Activated B cell treated with CpG ODN at 0.5 μM for 24 hours (primary cell): ENCODE results near the gene RAPGEF2. TPM values are rescaled to one million over a fixed set of nuclear protein-coding genes. Genes with fewer than 3 reads are reported as not detected.

Experiments
- ATAC-seq: fragments of 200-7000 bp; cut with Tn5 transposase; one replicate; pipeline ENCODE4 v1.10.0; 2021; ENCODE audit warnings: low read depth, mild to moderate bottlenecking, moderate library complexity
- CTCF ChIA-PET: fragments of 350-600 bp; sonication (Branson Sonifier 250); formaldehyde crosslinking; loops from one replicate; lab custom pipeline; 2021; ENCODE audit warnings: antibody characterized with exemption; lab: Charles Lee
- POLR2A ChIA-PET: fragments of 350-600 bp; sonication (Branson Sonifier 250); formaldehyde crosslinking; loops from one replicate; lab custom pipeline; 2021; ENCODE audit warnings: antibody characterized with exemption; lab: Charles Lee
- DNase-seq: peaks from one replicate; pipeline ENCODE4 v3.0.0; 2022
- H3K27ac Mint-ChIP-seq: one replicate; pipeline ENCODE4 v1.8.0; 2020; ENCODE audit warnings: mixed read lengths
- H3K27me3 Mint-ChIP-seq: one replicate; pipeline ENCODE4 v1.8.0; 2021; ENCODE audit warnings: mixed read lengths
- H3K36me3 Mint-ChIP-seq: one replicate; pipeline ENCODE4 v1.8.0; 2021; ENCODE audit warnings: low read depth, mixed read lengths
- H3K4me1 Mint-ChIP-seq: one replicate; pipeline ENCODE4 v1.8.0; 2021; ENCODE audit warnings: mixed read lengths
- H3K4me3 Mint-ChIP-seq: one replicate; pipeline ENCODE4 v1.8.0; 2020; ENCODE audit warnings: mild to moderate bottlenecking, mixed read lengths
- H3K9me3 Mint-ChIP-seq: one replicate; pipeline ENCODE4 v1.8.0; 2020; ENCODE audit warnings: mixed read lengths
- intact Hi-C: fragments of 100-400 bp; cut with micrococcal nuclease; formaldehyde crosslinking; loops from one replicate; pipeline ENCODE4 v1.15.1; 2024
- total RNA-seq: library from RNA; stranded (reverse); gene quantifications from 2 replicates; pipeline ENCODE4 v1.2.3, GENCODE V29; 2022
- TF ChIP-seq, protein P1 (sequence below): fragments of 200-600 bp; IDR thresholded peaks from one replicate; pipeline ENCODE4 v1.8.0; 2022; ENCODE audit warnings: antibody characterized with exemption, mild to moderate bottlenecking

RAPGEF2 gene
- total RNA-seq, 1 donor from 2014 or later, result 22.9 TPM

DNA sequence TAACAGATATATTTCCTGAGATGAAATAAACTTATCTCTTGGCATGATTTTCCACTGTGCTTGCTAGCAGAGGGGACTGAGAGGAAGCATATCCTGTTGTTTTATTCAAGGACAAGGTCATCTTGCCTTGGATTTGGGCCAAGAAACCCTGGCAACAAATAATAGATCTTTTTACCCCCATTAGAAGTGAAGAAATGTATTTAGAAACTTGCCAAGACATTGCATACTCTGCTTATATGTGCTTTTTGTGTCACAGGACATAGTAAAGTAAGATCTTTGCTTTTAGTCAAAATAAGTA lies 170.2 kb downstream of the RAPGEF2 start:
- intact Hi-C loops, result no loop called here
- peaks cover 4% of the 10 kb centered on the region for H3K36me3 Mint-ChIP-seq
- DNase-seq, result no peak
- no peak overlapping the region for H3K27ac Mint-ChIP-seq
- no peak overlapping the region for H3K4me3 Mint-ChIP-seq
- H3K9me3 Mint-ChIP-seq, result no peaks in the 10 kb centered on the region
- POLR2A ChIA-PET, result no interaction called here
- H3K27me3 Mint-ChIP-seq, result no peaks in the 10 kb centered on the region
- peaks cover 7% of the 10 kb centered on the region for H3K4me1 Mint-ChIP-seq
- no peak for ATAC-seq
- CTCF ChIA-PET, result no interaction called here
- TF ChIP-seq, protein P1, sequence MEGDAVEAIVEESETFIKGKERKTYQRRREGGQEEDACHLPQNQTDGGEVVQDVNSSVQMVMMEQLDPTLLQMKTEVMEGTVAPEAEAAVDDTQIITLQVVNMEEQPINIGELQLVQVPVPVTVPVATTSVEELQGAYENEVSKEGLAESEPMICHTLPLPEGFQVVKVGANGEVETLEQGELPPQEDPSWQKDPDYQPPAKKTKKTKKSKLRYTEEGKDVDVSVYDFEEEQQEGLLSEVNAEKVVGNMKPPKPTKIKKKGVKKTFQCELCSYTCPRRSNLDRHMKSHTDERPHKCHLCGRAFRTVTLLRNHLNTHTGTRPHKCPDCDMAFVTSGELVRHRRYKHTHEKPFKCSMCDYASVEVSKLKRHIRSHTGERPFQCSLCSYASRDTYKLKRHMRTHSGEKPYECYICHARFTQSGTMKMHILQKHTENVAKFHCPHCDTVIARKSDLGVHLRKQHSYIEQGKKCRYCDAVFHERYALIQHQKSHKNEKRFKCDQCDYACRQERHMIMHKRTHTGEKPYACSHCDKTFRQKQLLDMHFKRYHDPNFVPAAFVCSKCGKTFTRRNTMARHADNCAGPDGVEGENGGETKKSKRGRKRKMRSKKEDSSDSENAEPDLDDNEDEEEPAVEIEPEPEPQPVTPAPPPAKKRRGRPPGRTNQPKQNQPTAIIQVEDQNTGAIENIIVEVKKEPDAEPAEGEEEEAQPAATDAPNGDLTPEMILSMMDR, result no peak

DNA sequence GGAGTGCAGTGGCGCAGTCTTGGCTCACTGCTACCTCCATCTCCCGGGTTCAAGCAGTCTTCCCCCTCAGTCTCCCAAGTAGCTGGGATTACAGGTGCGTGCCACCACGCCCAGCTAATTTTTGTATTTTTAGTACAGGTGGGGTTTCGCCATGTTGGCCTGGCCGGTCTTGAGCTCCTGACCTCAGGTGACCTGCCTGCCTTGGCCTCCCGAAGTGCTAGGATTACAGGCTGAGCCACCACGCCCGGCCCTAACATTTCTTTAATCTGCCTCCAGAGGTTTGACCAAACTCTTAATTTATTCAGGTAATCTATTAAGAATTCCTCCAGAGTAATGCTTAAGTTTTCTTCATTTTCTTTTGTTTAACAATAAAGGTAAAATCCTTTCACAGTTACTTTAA lies 171.0 kb downstream of the RAPGEF2 start:
- Mint-ChIP-seq H3K27ac (no peak overlapping the region), H3K27me3 (no peaks in the 10 kb centered on the region), H3K36me3 (peaks cover 4% of the 10 kb centered on the region), H3K4me1 (peaks cover 7% of the 10 kb centered on the region), H3K4me3 (no peak overlapping the region), H3K9me3 (no peaks in the 10 kb centered on the region)
- TF ChIP-seq, protein P1, result no peak
- POLR2A ChIA-PET, result no interaction called here
- ATAC-seq (no peak), DNase-seq (no peak)
- intact Hi-C loops, result no loop called here
- CTCF ChIA-PET, result interaction anchor here (1.0 kb wide), 1 partner anchor 44 kb away, joined by 3 read pairs; no protein-coding TSS in a partner anchor

DNA sequence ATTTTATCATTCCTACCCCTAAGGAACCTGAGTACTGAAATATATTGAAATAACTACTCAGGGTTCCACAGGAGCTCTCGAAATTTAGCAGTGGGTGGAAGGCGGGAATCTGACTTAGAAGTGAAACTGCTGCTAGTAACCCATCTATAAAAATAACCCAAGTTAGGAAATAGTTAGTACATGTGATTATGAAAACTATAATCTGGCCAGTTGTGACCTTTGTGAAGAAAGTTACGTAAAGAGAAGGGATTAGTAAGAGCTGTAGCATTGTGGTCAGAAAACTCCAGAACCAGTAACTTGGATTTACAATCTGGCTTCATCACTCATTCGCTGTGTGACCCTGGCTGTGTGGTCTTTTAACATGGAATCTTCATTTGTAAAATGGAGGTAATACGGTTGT lies 175.5 kb downstream of the RAPGEF2 start:
- no peak for ATAC-seq
- intact Hi-C loops, result no loop called here
- ChIA-PET CTCF (no interaction called here), POLR2A (no interaction called here)
- Mint-ChIP-seq H3K27me3 (no peaks in the 10 kb centered on the region), H3K27ac (no peak overlapping the region), H3K36me3 (peaks cover 9% of the 10 kb centered on the region), H3K4me1 (peaks cover 3% of the 10 kb centered on the region), H3K4me3 (no peak overlapping the region), H3K9me3 (no peaks in the 10 kb centered on the region)
- TF ChIP-seq, protein P1, result no peak
- DNase-seq, result no peak

DNA sequence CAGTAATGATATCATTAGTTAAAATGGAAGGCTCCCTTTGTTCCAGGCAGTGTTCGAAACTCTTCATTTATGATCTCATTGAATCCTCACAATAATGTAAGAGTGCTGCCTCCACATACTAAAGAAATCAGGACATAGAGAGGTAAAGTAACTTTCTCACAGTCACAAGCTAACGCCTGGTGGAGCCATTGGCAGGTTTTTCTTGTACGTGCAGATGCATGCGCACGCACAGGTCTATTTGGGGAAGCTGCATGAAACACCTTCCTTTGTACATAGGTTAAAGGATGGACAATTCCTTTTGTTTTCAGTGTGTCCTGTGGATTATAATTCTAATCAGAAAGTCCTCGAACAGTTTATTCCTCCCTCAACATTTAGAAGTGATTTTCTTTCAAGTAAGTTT lies 176.2 kb downstream of the RAPGEF2 start:
- peaks cover 3% of the 10 kb centered on the region for H3K4me1 Mint-ChIP-seq
- CTCF ChIA-PET, result no interaction called here
- H3K9me3 Mint-ChIP-seq, result no peaks in the 10 kb centered on the region
- intact Hi-C loops, result no loop called here
- ATAC-seq, result no peak
- H3K27ac Mint-ChIP-seq, result no peak overlapping the region
- POLR2A ChIA-PET, result no interaction called here
- no peak overlapping the region for H3K4me3 Mint-ChIP-seq
- H3K27me3 Mint-ChIP-seq, result no peaks in the 10 kb centered on the region
- no peak for DNase-seq
- H3K36me3 Mint-ChIP-seq, result peaks cover 9% of the 10 kb centered on the region
- TF ChIP-seq, protein P1, result no peak

DNA sequence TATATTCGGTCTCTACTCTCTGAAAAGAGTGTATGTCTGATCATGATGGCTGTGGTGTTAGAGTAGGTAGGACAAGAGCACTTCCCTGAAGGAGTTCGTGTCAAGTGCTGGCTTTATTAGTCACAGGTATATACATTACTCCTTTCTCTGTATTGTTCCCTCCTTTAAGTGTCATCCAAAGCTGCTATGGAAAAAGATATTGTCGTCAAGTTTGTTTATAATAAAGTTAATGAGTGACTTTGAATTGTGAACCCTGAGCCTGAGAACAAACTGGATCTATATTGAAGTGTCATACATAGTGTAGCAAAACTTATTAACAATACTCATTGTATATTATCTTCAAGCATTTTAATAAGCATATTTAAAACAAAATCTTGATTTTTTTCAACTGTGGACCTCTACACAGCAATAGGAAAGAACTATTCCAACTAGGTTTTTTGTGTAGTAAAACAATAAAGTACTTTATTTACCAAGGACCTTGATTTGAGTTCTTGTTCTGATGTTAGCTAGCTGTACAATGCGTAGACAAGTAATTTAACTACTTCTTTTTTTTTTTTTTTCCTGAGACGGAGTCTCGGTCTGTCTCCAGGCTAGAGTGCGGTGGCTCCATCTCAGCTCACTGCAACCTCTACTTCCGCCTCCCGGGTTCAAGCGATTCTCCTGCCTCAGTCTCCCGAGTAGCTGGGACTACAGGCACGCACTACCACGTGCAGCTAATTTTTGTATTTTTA lies 177.7 kb downstream of the RAPGEF2 start:
- Mint-ChIP-seq H3K27ac (no peak overlapping the region), H3K4me3 (no peak overlapping the region), H3K36me3 (peaks cover 9% of the 10 kb centered on the region), H3K27me3 (no peaks in the 10 kb centered on the region), H3K9me3 (no peaks in the 10 kb centered on the region), H3K4me1 (peaks cover 3% of the 10 kb centered on the region)
- TF ChIP-seq, protein P1, result no peak
- intact Hi-C loops, result no loop called here
- POLR2A ChIA-PET, result interaction anchor here (0.6 kb wide), 1 partner anchor 33 kb away, joined by 8 read pairs; no protein-coding TSS in a partner anchor
- DNase-seq (no peak), ATAC-seq (no peak)
- CTCF ChIA-PET, result no interaction called here
